ENCODE data around the gene GJB5. TPM values are rescaled to one million over a fixed set of nuclear protein-coding genes. Genes with fewer than 3 reads are reported as not detected.

The GJB5 gene
- total and polyA plus RNA-seq, 10 of the 15 experiments (the other 5 are each of a cell fraction or from before 2014, with no cell fraction given) = not detected

DNA sequence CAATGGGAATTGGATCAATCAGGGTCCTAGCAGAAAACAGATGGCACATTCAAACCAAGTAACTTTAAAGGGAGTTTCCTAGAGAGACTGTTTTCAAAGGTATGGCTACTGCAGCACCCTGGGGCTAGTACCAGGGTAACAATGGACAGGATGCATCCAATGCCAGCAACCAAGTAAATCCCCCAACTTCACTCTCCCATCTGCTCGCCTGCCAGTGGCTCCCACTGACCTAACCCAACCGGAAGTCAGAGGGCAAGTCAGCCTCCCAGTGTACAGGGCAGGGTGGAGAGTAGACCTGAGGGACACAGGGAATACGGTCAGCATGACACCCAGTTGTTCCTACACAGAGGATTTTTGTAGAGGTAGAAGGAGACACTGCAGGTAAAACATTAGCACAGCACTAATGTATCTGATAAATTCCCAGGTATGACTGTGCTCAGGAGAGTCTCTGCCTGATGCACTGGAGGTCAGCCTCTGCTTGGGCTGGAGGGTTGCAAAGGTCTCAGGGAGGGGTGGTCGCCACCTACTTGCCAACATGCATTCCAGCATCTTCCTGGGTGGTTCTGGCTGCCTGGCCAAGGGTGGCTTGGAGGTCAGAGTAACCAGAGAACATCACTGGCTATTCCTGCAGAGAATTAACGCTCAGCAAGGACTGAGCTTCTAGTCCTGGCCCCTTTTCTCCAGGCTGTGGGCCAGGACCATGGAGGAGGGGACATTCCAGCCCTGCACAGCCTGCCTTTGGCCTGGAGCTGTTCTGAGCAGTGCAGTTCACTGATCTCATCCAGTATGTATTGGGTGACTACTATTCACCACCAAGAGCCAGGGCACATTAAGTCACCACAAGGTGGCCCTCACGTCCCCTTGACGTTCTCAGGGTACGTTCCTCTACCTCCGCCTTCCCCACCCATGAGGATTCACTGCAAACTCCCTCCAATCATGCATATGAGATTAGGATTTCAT is 32.9 kb downstream of the GJB5 start:
- CTCF ChIA-PET = interaction anchor here (0.7 to 3.8 kb wide), 8 partner anchors 15 to 371 kb away, joined by 3 to 30 read pairs (median 4); no protein-coding TSS in a partner anchor
- POLR2A ChIA-PET = no interaction called here

More for the DNA sequence above, 32.9 kb downstream of the GJB5 start:
- intact Hi-C loops (cut with micrococcal nuclease; ENCODE audit: unreplicated experiment) = no loop called here
- in situ Hi-C loops (cut with MboI) = loop anchor here (5.0 kb wide), 1 partner anchor 65 kb away; no protein-coding TSS in a partner anchor
- no peak overlapping the region for H3K9ac ChIP-seq (ENCODE audit: control insufficient read depth, insufficient read depth, low read length)
- H3K27ac ChIP-seq (ENCODE audit: control insufficient read depth, insufficient read depth) = no peak overlapping the region
- SMC1A ChIA-PET (ENCODE audit: uncharacterized antibody, unreplicated experiment) = interaction anchor here (0.6 to 1.7 kb wide), 5 partner anchors 10 to 77 kb away, joined by 3 to 8 read pairs (median 5); no protein-coding TSS in a partner anchor
- H3K4me1 ChIP-seq (ENCODE audit: control insufficient read depth, insufficient read depth, low read length) = peaks cover 3% of the 10 kb centered on the region; the same call in 1 of the 2 replicates
- RAD21 ChIA-PET (ENCODE audit: unreplicated experiment) = interaction anchor here (1.3 to 1.4 kb wide), 2 partner anchors 65 to 109 kb away, joined by 3 to 6 read pairs; no protein-coding TSS in a partner anchor
- peak; percentile 11; the same call in 1 of the 2 replicates for TF ChIP-seq SMC3 (IDR thresholded peaks at IDR 0.05; ENCODE audit: borderline replicate concordance, low read length)
- TF ChIP-seq, protein P1, sequence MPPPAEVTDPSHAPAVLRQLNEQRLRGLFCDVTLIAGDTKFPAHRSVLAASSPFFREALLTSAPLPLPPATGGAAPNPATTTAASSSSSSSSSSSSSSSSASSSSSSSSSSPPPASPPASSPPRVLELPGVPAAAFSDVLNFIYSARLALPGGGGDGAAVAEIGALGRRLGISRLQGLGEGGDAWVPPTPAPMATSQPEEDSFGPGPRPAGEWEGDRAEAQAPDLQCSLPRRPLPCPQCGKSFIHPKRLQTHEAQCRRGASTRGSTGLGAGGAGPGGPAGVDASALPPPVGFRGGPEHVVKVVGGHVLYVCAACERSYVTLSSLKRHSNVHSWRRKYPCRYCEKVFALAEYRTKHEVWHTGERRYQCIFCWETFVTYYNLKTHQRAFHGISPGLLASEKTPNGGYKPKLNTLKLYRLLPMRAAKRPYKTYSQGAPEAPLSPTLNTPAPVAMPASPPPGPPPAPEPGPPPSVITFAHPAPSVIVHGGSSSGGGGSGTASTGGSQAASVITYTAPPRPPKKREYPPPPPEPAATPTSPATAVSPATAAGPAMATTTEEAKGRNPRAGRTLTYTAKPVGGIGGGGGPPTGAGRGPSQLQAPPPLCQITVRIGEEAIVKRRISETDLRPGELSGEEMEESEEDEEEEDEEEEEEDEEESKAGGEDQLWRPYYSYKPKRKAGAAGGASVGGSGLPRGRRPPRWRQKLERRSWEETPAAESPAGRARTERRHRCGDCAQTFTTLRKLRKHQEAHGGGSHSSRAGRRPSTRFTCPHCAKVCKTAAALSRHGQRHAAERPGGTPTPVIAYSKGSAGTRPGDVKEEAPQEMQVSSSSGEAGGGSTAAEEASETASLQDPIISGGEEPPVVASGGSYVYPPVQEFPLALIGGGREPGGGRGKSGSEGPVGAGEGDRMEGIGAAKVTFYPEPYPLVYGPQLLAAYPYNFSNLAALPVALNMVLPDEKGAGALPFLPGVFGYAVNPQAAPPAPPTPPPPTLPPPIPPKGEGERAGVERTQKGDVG (CRISPR knock-in tag; IDR thresholded peaks at IDR 0.05) = no peak
- TF ChIP-seq CTCF (IDR thresholded peaks at IDR 0.05 in 2 of 3, conservative IDR thresholded peaks at IDR 0.05 in 1 of 3; ENCODE audit: control insufficient read depth in 2 of 3, extremely low read depth in 1 of 3, insufficient read depth in 1 of 3, low read depth in 3 of 3, low read length in 3 of 3) = peak; percentile 20 to 51 (median 45); a peak in 4 of 6 replicates
- TF ChIP-seq HDAC2 (IDR thresholded peaks at IDR 0.05) = no peak
- 0 out of 2 replicates have a peak, but pooled peaks have one; percentile 26 for TF ChIP-seq RAD21 (IDR thresholded peaks at IDR 0.05; ENCODE audit: insufficient read depth, low read depth, low read length)
- no peak for FAIRE-seq
- no peak for DNase-seq (ENCODE audit: low read depth, low spot score)
- H3K4me3 ChIP-seq = no peak overlapping the region
- H3K79me2 ChIP-seq (ENCODE audit: control insufficient read depth, insufficient read depth, low read length) = no peaks in the 10 kb centered on the region
- H2AFZ ChIP-seq (ENCODE audit: control insufficient read depth, low read depth, low read length) = no peak overlapping the region
- no TSS peak for BruUV-seq (replicated peaks)
- H3K27me3 ChIP-seq (replicated peaks in 1 of 2; ENCODE audit: control insufficient read depth in 2 of 2, insufficient read depth in 2 of 2, low read length in 1 of 2) = no peaks in the 10 kb centered on the region
- 11% methylated on average over 9 of the region's 9 CpGs for WGBS (ENCODE audit: insufficient coverage, insufficient replicate concordance, low lambda C conversion rate, missing lambda C conversion rate)
- H4K20me1 ChIP-seq (ENCODE audit: control insufficient read depth, insufficient read depth) = no peaks in the 10 kb centered on the region
- peak; percentile 61 for ATAC-seq
- no peaks in the 10 kb centered on the region; the same call in 2 of the 3 replicates for H3K9me3 ChIP-seq (replicated peaks; ENCODE audit: control insufficient read depth, insufficient read depth, low read length)
- no peak overlapping the region for H3K4me2 ChIP-seq (ENCODE audit: control insufficient read depth, insufficient read depth)
- H3K36me3 ChIP-seq (ENCODE audit: control insufficient read depth in 2 of 2, insufficient read depth in 2 of 2, low read length in 1 of 2) = no peaks in the 10 kb centered on the region

All from GM12878 (cell line).